Natural killer cell treated with Interleukin-12 subunit alpha and Interleukin-12 subunit beta and Interleukin-15 and Interleukin-18, amount 100 ng/mL, for 72 hours (primary cell): ENCODE data around the gene ATP8A2. TPM values are rescaled to one million over a fixed set of nuclear protein-coding genes. Genes with fewer than 3 reads are reported as not detected.

ENCODE experiments used
- ATAC-seq, 2 donors: fragments of 150-1000 bp; cut with Tn5 transposase in 1 of 2; sonication (Bioruptor Pico), chemical (Tn5 transposase) in 1 of 2; 2 replicates each; pipeline ENCODE4 v1.10.0; 2021
- DNase-seq: peaks from one replicate; pipeline ENCODE4 v3.0.0; 2022; ENCODE audit warnings: low spot score
- H3K27ac Mint-ChIP-seq, 2 donors: 1 replicate in 1 of 2; 2 replicates in 1 of 2; pipeline ENCODE4 v1.8.0; 2022; ENCODE audit warnings: mixed read lengths in 2 of 2, mild to moderate bottlenecking in 1 of 2, moderate library complexity in 1 of 2
- H3K27me3 Mint-ChIP-seq, 2 donors: 1 replicate in 1 of 2; 2 replicates in 1 of 2; pipeline ENCODE4 v1.8.0; 2022; ENCODE audit warnings: mixed read lengths in 2 of 2
- H3K36me3 Mint-ChIP-seq: one replicate; pipeline ENCODE4 v1.8.0; 2022; ENCODE audit warnings: mixed read lengths
- H3K4me1 Mint-ChIP-seq, 2 donors: 1 replicate in 1 of 2; 2 replicates in 1 of 2; pipeline ENCODE4 v1.8.0; 2022; ENCODE audit warnings: low read depth in 2 of 2, mixed read lengths in 2 of 2, mild to moderate bottlenecking in 1 of 2
- H3K4me3 Mint-ChIP-seq: one replicate; pipeline ENCODE4 v1.8.0; 2022; ENCODE audit warnings: mixed read lengths
- H3K9me3 Mint-ChIP-seq: 2 replicates; pipeline ENCODE4 v1.8.0; 2022; ENCODE audit warnings: mixed read lengths
- total RNA-seq, 2 donors: library from RNA; stranded (reverse); gene quantifications; one replicate each; pipeline ENCODE4 v1.2.3, GENCODE V29; 2022

ATP8A2 gene
- total RNA-seq, 2 donors from 2014 or later = 0.10 to 0.14 TPM

GRCh38 chr13:26025771-26026170 is 654.0 kb downstream of the ATP8A2 start:
- ATAC-seq = no peak
- no peaks in the 10 kb centered on the region for H3K9me3 Mint-ChIP-seq
- H3K27me3 Mint-ChIP-seq = peaks cover 32% of the 10 kb centered on the region in 2 donors
- H3K4me1 Mint-ChIP-seq = no peaks in the 10 kb centered on the region
- H3K4me3 Mint-ChIP-seq = no peak overlapping the region
- DNase-seq = no peak
- no peaks in the 10 kb centered on the region for H3K36me3 Mint-ChIP-seq
- H3K27ac Mint-ChIP-seq = no peak overlapping the region

DNA sequence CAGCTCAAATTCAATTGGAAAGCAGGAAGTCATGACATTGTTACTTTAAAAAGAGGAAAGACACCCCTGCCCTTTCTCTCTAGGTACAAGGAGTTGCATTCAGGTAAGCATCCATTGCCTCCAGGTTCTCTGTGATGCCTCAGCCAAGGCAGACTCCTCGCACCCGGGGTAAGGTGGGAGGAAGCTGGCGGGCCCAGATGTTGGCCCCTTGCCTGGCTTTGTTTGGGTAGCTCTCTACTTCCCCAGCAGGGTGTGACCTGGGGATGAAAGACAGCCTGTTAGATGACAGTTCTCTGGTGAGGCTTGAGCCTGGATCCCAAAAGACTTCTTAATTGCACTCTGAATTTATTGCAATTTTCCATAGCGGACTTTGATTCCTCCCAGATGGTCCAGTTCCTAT is 654.4 kb downstream of the ATP8A2 start:
- Mint-ChIP-seq H3K9me3 (no peaks in the 10 kb centered on the region), H3K36me3 (no peaks in the 10 kb centered on the region), H3K27ac (no peak overlapping the region), H3K4me1 (no peaks in the 10 kb centered on the region), H3K4me3 (no peak overlapping the region), H3K27me3 (peaks cover 28 to 29% of the 10 kb centered on the region in 2 donors)
- no peak for ATAC-seq
- DNase-seq = no peak

- DNase-seq (no peak), ATAC-seq (no peak)
- Mint-ChIP-seq H3K9me3 (no peaks in the 10 kb centered on the region), H3K27ac (no peak overlapping the region), H3K36me3 (no peaks in the 10 kb centered on the region), H3K4me3 (no peak overlapping the region), H3K4me1 (no peaks in the 10 kb centered on the region), H3K27me3 (peaks cover 25 to 31% of the 10 kb centered on the region in 2 donors)
These were observed 657.9 kb downstream of the ATP8A2 start for GRCh38 chr13:26029581-26030136.

- Mint-ChIP-seq H3K4me1 (no peaks in the 10 kb centered on the region), H3K27me3 (peaks cover 22 to 29% of the 10 kb centered on the region in 2 donors), H3K9me3 (no peaks in the 10 kb centered on the region), H3K27ac (no peak overlapping the region), H3K4me3 (no peak overlapping the region), H3K36me3 (no peaks in the 10 kb centered on the region)
- ATAC-seq (no peak), DNase-seq (no peak)
These were observed 658.6 kb downstream of the ATP8A2 start for GRCh38 chr13:26030331-26030730.

- DNase-seq (no peak), ATAC-seq (no peak)
- H3K36me3 Mint-ChIP-seq = no peaks in the 10 kb centered on the region
- H3K9me3 Mint-ChIP-seq = no peaks in the 10 kb centered on the region
- H3K4me1 Mint-ChIP-seq = no peaks in the 10 kb centered on the region
- H3K27me3 Mint-ChIP-seq = peaks cover 24 to 26% of the 10 kb centered on the region in 2 donors
- no peak overlapping the region for H3K4me3 Mint-ChIP-seq
- no peak overlapping the region for H3K27ac Mint-ChIP-seq
These were observed 662.2 kb downstream of the ATP8A2 start for GRCh38 chr13:26034018-26034417.

GRCh38 chr13:26036383-26036782 is 664.6 kb downstream of the ATP8A2 start:
- Mint-ChIP-seq H3K36me3 (no peaks in the 10 kb centered on the region), H3K9me3 (no peaks in the 10 kb centered on the region), H3K27ac (no peak overlapping the region), H3K4me1 (no peaks in the 10 kb centered on the region), H3K4me3 (no peak overlapping the region), H3K27me3 (peaks cover 12 to 15% of the 10 kb centered on the region in 2 donors)
- DNase-seq (no peak), ATAC-seq (no peak)

DNA sequence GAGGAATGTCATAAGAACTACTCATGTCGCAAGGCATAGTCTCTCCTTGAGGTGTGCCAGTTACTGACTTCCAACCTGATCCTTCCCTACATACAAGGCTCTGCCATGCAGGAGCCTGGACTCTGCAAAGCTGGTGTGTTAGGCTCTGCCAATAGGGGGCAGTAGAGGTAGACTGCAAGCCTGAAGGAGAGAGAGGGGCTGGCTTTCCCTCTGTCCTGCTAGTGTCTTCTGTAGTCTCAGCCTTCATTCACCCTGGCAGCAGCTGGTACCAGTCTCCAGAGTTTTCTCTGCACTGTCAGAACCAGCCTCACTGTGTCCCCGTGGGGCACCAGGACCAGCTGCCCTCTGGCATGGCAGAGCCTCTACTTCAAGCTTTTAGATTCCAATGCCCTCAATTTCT is 665.5 kb downstream of the ATP8A2 start:
- peak; percentile 46 to 66 for ATAC-seq
- H3K4me3 Mint-ChIP-seq = no peak overlapping the region
- no peaks in the 10 kb centered on the region for H3K4me1 Mint-ChIP-seq
- peaks cover 13 to 14% of the 10 kb centered on the region in 2 donors for H3K27me3 Mint-ChIP-seq
- no peak overlapping the region for H3K27ac Mint-ChIP-seq
- no peaks in the 10 kb centered on the region for H3K36me3 Mint-ChIP-seq
- H3K9me3 Mint-ChIP-seq = no peaks in the 10 kb centered on the region
- DNase-seq = no peak

GRCh38 chr13:26038931-26039475 is 667.2 kb downstream of the ATP8A2 start:
- Mint-ChIP-seq H3K36me3 (no peaks in the 10 kb centered on the region), H3K4me3 (no peak overlapping the region), H3K4me1 (no peaks in the 10 kb centered on the region), H3K9me3 (no peaks in the 10 kb centered on the region), H3K27me3 (peaks cover 9 to 16% of the 10 kb centered on the region in 2 donors), H3K27ac (no peak overlapping the region)
- DNase-seq = no peak
- ATAC-seq = no peak

DNA sequence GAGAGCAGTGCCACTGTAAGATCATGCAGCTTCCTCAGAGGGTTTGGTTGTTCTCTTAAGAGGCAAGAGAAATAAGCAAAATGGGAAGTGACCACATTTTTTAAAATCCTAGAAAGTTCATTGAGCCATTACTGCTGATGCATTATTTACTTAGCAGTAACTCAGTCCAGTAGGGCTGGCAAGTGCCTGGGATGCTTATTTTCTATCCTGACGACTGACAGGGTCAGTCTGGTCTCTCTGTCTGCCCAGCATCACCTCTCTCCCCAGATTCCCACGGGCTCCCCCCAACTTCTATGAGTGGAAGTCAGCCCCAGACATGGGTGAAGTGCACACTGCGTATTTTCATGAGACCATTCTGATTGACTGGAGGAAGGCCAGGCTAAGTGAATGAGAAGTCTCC is 669.7 kb downstream of the ATP8A2 start:
- DNase-seq (no peak), ATAC-seq (no peak)
- Mint-ChIP-seq H3K36me3 (no peaks in the 10 kb centered on the region), H3K4me3 (no peak overlapping the region), H3K4me1 (no peaks in the 10 kb centered on the region), H3K27me3 (peaks cover 5 to 16% of the 10 kb centered on the region in 2 donors), H3K9me3 (no peaks in the 10 kb centered on the region), H3K27ac (no peak overlapping the region)

DNA sequence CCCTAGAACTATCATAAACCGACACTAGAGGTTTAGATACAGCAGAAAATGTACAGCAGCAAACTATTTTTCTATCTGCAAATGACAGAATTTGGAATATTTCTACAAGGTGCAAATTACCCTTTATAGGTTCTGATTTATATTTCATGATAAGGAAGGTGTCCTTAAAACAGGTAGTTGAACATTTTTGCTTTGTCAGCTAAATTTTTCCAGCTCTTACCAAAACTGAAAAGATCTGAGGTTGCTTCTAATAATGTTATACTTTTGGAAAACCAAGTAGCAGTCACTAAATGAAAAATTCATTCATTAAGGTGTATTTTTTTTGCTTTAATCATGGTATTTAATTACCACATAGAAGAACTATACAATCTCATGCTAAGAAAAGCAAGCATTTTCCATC is 671.0 kb downstream of the ATP8A2 start:
- DNase-seq = no peak
- peaks cover 10 to 27% of the 10 kb centered on the region in 2 donors for H3K27me3 Mint-ChIP-seq
- no peak overlapping the region for H3K27ac Mint-ChIP-seq
- no peak overlapping the region for H3K4me3 Mint-ChIP-seq
- no peaks in the 10 kb centered on the region for H3K36me3 Mint-ChIP-seq
- H3K4me1 Mint-ChIP-seq = no peaks in the 10 kb centered on the region
- H3K9me3 Mint-ChIP-seq = no peaks in the 10 kb centered on the region
- no peak for ATAC-seq

- H3K36me3 Mint-ChIP-seq = no peaks in the 10 kb centered on the region
- no peaks in the 10 kb centered on the region for H3K4me1 Mint-ChIP-seq
- no peaks in the 10 kb centered on the region for H3K9me3 Mint-ChIP-seq
- DNase-seq = no peak
- ATAC-seq = no peak
- H3K27ac Mint-ChIP-seq = no peak overlapping the region
- H3K27me3 Mint-ChIP-seq = peaks cover 16 to 39% of the 10 kb centered on the region in 2 donors
- no peak overlapping the region for H3K4me3 Mint-ChIP-seq
These were observed 673.4 kb downstream of the ATP8A2 start for GRCh38 chr13:26045142-26045541.

- Mint-ChIP-seq H3K27me3 (peaks cover 16 to 37% of the 10 kb centered on the region in 2 donors), H3K4me3 (no peak overlapping the region), H3K27ac (no peak overlapping the region), H3K4me1 (no peaks in the 10 kb centered on the region), H3K36me3 (no peaks in the 10 kb centered on the region), H3K9me3 (no peaks in the 10 kb centered on the region)
- no peak for ATAC-seq
- no peak for DNase-seq
These were observed 674.9 kb downstream of the ATP8A2 start for GRCh38 chr13:26046639-26047038.

DNA sequence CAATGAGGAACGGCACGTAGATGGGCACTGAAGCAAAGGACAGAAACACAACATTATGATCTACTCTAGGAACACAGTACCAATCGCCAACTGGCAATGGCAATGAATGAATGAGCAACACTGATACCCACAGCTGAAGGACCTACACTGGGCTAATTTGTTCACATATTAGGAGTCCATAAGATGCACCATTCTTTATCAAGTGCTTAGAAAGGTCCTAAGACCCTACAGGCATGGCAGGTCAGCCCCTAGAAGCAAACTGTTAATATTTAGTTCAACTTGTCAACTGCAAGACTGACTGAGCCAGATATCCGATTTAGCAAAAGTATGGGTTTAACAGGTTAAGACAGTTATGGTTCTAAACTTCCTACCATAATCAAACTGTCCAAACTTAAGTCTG is 675.3 kb downstream of the ATP8A2 start:
- Mint-ChIP-seq H3K4me3 (no peak overlapping the region), H3K4me1 (peaks cover 0 to under 1% of the 10 kb centered on the region in 2 donors), H3K36me3 (no peaks in the 10 kb centered on the region), H3K27ac (no peak overlapping the region), H3K27me3 (peaks cover 17 to 34% of the 10 kb centered on the region in 2 donors), H3K9me3 (no peaks in the 10 kb centered on the region)
- DNase-seq (no peak), ATAC-seq (no peak)

DNA sequence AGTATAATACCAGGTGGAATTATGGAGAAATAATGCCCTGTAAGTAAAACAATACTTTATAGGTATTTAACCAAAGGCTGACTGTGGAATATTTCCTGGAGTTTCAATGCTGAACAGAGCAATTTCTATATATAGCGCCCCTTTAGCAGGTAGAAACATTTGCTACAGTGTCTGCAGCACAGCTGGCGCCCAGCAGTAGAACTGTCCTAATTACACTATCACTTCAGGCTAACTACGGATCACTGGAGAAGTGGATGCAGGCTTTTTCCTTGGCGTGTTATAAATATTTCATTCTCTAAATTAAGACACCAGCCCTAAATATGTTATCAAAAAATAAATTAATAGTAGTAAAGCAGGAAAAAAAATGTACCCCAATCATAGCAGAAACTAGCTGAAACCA is 677.0 kb downstream of the ATP8A2 start:
- no peak overlapping the region for H3K4me3 Mint-ChIP-seq
- no peak overlapping the region for H3K27ac Mint-ChIP-seq
- DNase-seq (no peak), ATAC-seq (no peak)
- H3K36me3 Mint-ChIP-seq = no peaks in the 10 kb centered on the region
- peaks cover 5 to 14% of the 10 kb centered on the region in 2 donors for H3K4me1 Mint-ChIP-seq
- peaks cover 33 to 40% of the 10 kb centered on the region in 2 donors for H3K27me3 Mint-ChIP-seq
- no peaks in the 10 kb centered on the region for H3K9me3 Mint-ChIP-seq
